KG1 (cell line): ENCODE results near the gene ADCY4.

Source experiments
- DNase-seq: peaks from one replicate; lab custom pipeline; 2025; lab: John Stamatoyannopoulos, UW

Gene ADCY4

GRCh38 chr14:24296341-24297157, 38.3 kb downstream of the ADCY4 start:
- DNase-seq = peak; percentile 30

- no peak for DNase-seq
Observed at GRCh38 chr14:24293525-24293924, 41.3 kb downstream of the ADCY4 start.

DNA sequence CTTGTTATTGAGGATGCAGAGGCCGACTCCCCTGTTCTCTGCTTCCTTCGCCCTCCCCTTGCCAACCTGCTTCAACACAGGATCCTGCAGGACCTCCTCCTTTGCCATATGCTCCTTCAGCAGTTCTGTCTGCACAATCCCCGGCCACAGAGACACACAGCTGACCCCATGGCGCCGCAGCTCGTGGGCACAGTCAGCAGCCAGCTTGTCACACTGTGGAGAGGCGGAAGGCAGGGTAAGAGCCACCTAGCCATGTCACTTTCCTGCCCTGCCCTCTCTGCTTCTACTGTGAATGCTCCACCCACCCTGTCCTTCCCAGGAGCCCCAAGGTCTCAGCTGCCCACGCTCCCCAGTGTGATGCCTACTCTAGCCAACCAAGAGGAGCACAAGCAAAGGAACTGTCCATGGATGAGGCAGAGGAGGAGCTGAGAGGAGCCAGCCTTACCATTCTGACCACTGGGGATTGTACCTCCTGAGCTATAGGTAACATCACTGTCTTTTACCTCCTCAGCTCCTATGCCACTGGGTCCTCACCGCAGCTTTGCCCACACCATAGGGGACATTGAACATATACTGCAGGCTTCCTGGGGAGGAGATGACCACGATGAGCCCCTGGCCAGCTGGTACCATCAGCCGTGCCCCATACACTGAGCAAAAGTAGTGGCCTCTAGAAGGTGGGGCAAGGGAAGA, 42.6 kb downstream of the ADCY4 start:
- DNase-seq = no peak

DNA sequence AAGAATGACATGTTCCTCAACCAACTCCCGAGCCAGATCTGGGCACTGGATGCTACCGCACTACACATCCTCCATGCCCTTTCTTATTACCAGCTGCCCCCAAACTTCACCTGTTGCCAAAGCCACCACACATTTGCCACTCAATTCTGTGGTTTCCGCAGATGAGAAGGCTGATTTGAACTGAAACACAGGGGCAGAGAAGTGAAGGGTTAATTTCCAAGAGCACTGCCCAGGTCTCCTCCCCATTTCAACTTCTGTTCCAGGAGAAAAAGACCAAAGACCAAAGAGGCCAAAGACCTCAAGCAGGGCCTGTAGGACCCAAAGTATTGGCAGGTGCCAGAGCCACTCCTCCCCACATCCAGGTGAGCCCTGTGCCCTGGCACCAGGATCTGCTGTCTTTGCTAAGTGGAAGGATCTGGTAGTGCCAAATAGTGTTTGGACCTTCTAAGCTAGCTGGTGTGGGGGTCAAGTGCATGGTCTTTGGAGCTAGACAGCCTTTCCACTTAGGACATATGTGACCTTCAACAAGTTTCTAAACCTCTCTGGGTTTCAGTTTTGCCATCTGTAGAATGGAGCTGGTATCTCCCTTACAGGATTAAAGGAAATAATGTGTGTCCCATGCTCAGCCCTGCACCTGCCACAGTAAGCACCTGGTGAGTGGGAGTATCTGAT, 43.3 kb downstream of the ADCY4 start:
- no peak for DNase-seq

DNA sequence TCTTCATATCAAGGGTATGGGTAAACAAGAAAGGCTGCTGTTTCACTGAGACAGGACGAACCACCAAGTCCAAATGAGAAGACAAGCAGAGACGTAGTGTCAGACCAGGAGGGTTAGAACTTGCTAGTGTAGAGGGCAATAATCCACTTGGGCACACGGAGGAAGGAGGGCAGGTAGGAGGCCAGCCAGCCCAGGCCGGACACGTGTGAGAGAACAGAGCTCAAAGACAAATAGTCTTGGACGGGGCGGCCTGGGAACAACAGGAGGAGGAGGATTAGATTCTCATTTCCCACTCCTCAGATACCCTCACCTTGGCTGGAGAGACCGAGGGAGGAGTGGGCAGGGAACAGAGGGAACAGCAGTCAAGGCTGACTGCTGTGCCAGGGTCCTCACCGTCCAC, 44.1 kb downstream of the ADCY4 start:
- DNase-seq = no peak

DNA sequence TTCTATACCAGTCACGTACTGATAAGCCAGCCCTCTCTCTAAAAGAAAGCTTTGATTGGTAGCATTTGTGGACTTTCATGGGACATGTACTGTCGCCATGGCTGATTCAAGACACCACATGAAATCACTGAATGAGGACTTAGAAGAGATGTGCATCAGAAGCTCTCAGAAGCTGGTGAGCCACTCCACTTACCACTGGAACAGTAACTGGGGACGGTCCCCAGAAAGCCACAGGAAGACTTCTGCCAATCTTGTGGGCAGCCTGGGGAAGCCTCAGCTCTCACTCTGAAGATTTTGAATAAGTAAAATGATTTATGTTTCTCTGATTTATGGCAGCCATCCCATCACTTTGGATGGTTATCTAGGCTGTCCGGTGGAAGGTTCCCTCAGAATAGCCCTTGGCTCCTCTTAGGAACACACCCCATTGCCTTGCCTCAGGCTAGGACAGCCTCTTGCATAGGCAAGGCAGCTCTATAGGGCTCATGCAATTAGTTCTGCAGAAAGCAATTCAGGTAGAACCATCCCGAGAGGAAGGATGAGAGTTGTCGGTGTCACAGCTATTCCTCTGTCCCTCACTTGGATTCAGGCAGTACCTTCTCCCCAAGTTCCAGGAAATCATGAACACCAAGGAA, 45.1 kb downstream of the ADCY4 start:
- no peak for DNase-seq

DNA sequence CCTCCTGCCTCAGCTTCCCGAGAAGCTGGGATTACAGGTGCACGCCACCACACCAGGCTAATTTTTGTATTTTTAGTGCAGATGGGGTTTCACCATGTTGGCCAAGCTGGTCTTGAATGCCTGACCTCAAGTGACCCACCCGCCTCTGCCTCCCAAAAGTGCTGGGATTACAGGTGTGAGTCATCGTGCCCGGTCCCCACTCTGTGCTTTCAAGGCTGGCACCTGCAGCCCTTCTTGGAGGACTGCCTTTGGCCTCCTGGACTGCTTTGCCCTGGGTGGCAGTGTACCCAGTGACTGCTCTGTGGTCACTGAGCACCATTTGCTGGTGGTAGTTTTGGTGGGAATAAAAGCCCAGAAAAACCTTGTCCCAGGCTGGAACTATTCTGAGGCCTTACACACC, 47.9 kb downstream of the ADCY4 start:
- no peak for DNase-seq

- DNase-seq = no peak
Observed at GRCh38 chr14:24285351-24285750, 49.5 kb downstream of the ADCY4 start.

GRCh38 chr14:24284501-24285035, 50.3 kb downstream of the ADCY4 start:
- DNase-seq = no peak

- no peak for DNase-seq
Observed at GRCh38 chr14:24283796-24284460, 50.9 kb downstream of the ADCY4 start.

- DNase-seq = no peak
Observed at GRCh38 chr14:24282736-24283135, 52.1 kb downstream of the ADCY4 start.

DNA sequence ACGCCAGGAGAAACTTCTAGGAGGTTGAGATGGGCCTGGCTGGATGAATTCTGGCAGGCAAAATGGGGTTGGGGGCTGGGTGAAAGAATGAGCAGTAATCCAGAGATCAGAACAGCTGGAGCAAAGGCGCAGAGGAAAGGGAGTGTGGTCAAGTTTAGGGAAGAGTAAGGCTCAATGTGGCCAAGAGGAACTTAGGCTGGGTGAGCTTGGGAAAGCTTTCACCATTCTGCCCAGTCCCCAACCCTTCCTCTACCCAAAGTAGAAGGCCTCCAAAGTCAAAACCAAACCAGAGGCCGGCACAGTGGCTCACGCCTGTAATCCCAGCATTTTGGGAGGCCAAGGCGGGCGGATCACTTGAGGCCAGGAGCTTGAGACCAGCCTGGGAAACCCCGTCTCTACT, 53.2 kb downstream of the ADCY4 start:
- DNase-seq = no peak

GRCh38 chr14:24280797-24281460, 53.9 kb downstream of the ADCY4 start:
- DNase-seq = no peak

- no peak for DNase-seq
Observed at GRCh38 chr14:24279301-24280186, 55.3 kb downstream of the ADCY4 start.

DNA sequence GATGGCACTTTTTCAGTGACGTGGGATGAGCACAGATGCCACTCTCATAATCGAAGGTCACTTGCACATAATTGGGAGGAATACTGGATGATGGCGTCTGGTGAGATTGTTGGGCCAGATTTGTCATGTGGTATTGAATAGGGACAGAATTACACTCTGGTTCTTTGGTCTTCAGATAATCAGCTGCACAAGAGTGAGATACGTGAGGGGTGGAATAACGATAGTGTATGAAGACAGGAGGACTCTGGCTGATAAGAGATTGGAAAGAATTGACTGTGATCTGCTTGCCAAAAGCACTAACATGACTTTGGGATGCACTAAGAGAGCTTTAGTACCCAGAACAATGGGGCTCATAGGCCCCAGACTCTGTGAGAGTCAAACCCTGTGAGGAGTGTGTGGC, 56.4 kb downstream of the ADCY4 start:
- DNase-seq = no peak

DNA sequence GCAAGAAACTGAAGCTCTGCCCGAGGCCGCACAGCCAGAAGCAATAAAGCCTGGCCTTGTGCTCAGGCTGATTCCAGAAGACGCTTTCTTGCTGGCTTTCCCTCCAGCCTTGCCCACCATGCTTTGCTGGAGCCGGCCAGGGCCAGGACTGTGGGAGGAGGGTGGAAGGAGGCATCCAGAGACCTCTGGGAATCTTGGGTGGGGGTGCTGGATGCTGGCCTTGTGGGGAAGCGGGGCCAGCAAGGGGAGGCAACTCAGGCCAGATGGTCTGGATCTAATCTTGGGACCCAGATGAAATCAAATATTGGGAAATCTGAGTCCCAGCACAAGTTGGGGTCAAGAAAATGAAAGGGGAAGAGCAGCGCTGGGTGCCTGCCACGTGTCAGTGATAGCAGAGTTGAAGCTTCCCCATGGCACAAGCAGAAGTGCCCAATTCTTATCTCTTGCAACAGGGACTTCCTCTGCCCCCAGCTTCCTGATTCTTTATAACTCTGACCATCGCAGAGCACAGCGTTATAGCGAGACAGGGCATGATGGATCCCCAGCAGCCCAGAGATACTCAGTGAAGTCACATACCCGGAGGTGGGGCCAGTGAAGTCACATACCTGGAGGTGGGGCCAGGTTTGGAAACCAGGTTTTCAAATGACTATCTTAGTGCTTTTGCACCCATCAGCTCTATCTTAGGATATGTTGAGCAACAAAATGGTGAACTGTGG, 57.1 kb downstream of the ADCY4 start:
- peak; percentile 29 for DNase-seq

- no peak for DNase-seq
Observed at GRCh38 chr14:24277071-24277470, 57.8 kb downstream of the ADCY4 start.

- no peak for DNase-seq
Observed at GRCh38 chr14:24274101-24274543, 60.7 kb downstream of the ADCY4 start.

GRCh38 chr14:24273422-24273998, 61.4 kb downstream of the ADCY4 start:
- DNase-seq = no peak
